Keratinocyte (primary cell): ENCODE results near the gene ITGAE. TPM values are rescaled to one million over a fixed set of nuclear protein-coding genes. Genes with fewer than 3 reads are reported as not detected.

Experiments used
- DNase-seq: peaks from one replicate; pipeline ENCODE4 v3.0.0-alpha.2; 2011; ENCODE audit warnings: low read depth, missing footprints, low spot score
- FAIRE-seq: peaks from 2 replicates; lab custom pipeline; 2011; peaks lifted over from hg19 to GRCh38; lab: Jason Lieb, UNC
- H2AFZ ChIP-seq: 2 replicates; pipeline ENCODE4 v1.6.0; 2012; ENCODE audit warnings: low read length, control low read depth, inconsistent platforms; ENCODE audit not compliant: control insufficient read depth
- H3K27ac ChIP-seq: 2 replicates; pipeline ENCODE4 v1.5.1; 2011; ENCODE audit warnings: low read length; ENCODE audit not compliant: control insufficient read depth, insufficient read depth
- H3K27me3 ChIP-seq: 3 replicates; pipeline ENCODE4 v1.6.0; 2011; ENCODE audit warnings: low read length; ENCODE audit not compliant: control insufficient read depth, insufficient read depth; ENCODE audit errors: extremely low read depth
- H3K36me3 ChIP-seq, 2 experiments: 2 replicates in 1 of 2; 3 replicates in 1 of 2; pipeline ENCODE4 v1.5.1; 2011; ENCODE audit warnings: low read length in 2 of 2, mild to moderate bottlenecking in 1 of 2; ENCODE audit not compliant: control insufficient read depth in 2 of 2, insufficient read depth in 2 of 2; ENCODE audit errors: extremely low read depth in 1 of 2
- H3K4me1 ChIP-seq: 3 replicates; pipeline ENCODE4 v1.5.1; 2011; ENCODE audit warnings: low read length; ENCODE audit not compliant: control insufficient read depth, insufficient read depth; ENCODE audit errors: extremely low read depth
- H3K4me2 ChIP-seq: 3 replicates; pipeline ENCODE4 v1.6.0; 2011; ENCODE audit warnings: low read depth, low read length; ENCODE audit not compliant: control insufficient read depth, insufficient read depth; ENCODE audit errors: extremely low read depth
- H3K4me3 ChIP-seq, 3 experiments: fragments of 200-600 bp in 1 of 3; sonication (generic) in 1 of 3; 2 replicates in 2 of 3; 3 replicates in 1 of 3; pipeline ENCODE4 v1.5.1; 2011 to 2016; ENCODE audit warnings: low read length in 3 of 3, mild to moderate bottlenecking in 3 of 3, control low read depth in 2 of 3, inconsistent platforms in 1 of 3, low read depth in 1 of 3, mixed read lengths in 1 of 3, mixed run types in 1 of 3, moderate library complexity in 1 of 3; ENCODE audit not compliant: control insufficient read depth in 2 of 3, insufficient read depth in 2 of 3; ENCODE audit errors: extremely low read depth in 1 of 3
- H3K79me2 ChIP-seq: 2 replicates; pipeline ENCODE4 v1.6.0; 2012; ENCODE audit warnings: low read length; ENCODE audit not compliant: control insufficient read depth, insufficient read depth
- H3K9ac ChIP-seq: 3 replicates; pipeline ENCODE4 v1.6.0; 2011; ENCODE audit warnings: low read length; ENCODE audit not compliant: control insufficient read depth, insufficient read depth; ENCODE audit errors: extremely low read depth
- H3K9me1 ChIP-seq: 3 replicates; pipeline ENCODE4 v1.6.0; 2011; ENCODE audit warnings: low read length; ENCODE audit not compliant: control insufficient read depth, insufficient read depth; ENCODE audit errors: extremely low read depth
- H3K9me3 ChIP-seq: 2 replicates; pipeline ENCODE4 v1.5.1; 2012; ENCODE audit warnings: low read depth, low read length; ENCODE audit not compliant: control insufficient read depth
- H4K20me1 ChIP-seq: 3 replicates; pipeline ENCODE4 v1.6.0; 2011; ENCODE audit warnings: low read length; ENCODE audit not compliant: control insufficient read depth, insufficient read depth; ENCODE audit errors: extremely low read depth
- EZH2 ChIP-seq: IDR thresholded peaks from one replicate; pipeline ENCODE4 v1.6.1; 2012; ENCODE audit warnings: inconsistent platforms, mild to moderate bottlenecking, low read length, moderate library complexity
- dilution Hi-C: fragments of 300-500 bp; cut with MboI; formaldehyde crosslinking; loops from one replicate; pipeline ENCODE4 v1.7.0; 2020; ENCODE audit warnings: low sequenced_read_pairs; ENCODE audit not compliant: extremely low pct_ligation_motif_present
- polyA plus RNA-seq, 5 experiments: library from polyadenylated mRNA; depleted of rRNA in 3 of 5; stranded (reverse) in 3 of 5; stranded (forward) in 1 of 5; unstranded in 1 of 5; fragments of >200 nt; gene quantifications; 1 replicate in 1 of 5; 2 replicates in 3 of 5; 3 replicates in 1 of 5; pipeline versions ENCODE4 v1.2.1 to v1.2.3, GENCODE V29; 2011 to 2012; ENCODE audit warnings: missing spikeins in 2 of 5, low read depth in 1 of 5, low replicate concordance in 1 of 5
- TF ChIP-seq, protein P1 (sequence below), 3 experiments: IDR thresholded peaks in 1 of 3; conservative IDR thresholded peaks in 1 of 3; optimal IDR thresholded peaks in 1 of 3; 2 replicates in 2 of 3; 3 replicates in 1 of 3; pipeline versions ENCODE3 to v1.5.1; 2011; ENCODE audit warnings: low read length in 3 of 3, mild to moderate bottlenecking in 3 of 3, moderate library complexity in 2 of 3, control low read depth in 1 of 3, inconsistent platforms in 1 of 3; ENCODE audit not compliant: insufficient read depth in 2 of 3; ENCODE audit errors: extremely low read depth in 1 of 3

The ITGAE gene
- polyA plus RNA-seq, 1 donor (not counting 4 experiments of a cell fraction or from before 2014, with no cell fraction given), result 66.6 TPM

DNA sequence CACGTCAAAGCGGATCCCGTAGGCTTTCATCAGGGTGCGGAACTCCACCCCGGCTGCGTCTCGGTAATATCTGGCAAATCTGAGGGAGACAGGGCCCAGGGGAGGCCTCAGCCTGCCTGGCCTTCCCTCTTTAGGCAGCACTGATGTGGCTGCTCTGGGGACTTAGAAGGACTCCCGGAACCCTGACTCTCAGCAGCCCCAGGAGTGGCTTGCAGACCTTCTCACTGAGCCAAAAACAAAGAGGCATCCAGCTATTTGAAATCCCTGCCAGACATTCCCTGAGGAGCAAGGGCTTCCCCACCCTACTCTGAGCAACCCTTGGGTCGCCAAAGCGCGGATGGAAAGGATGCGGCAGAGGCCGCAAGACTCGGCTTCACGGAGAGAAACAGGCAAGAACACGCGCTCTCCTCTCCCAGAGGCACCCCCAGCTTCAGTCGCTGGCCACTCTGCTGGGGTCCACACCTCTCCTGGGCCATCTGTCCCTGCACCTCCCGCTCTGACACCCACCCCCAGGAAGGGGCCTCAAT is 112.9 kb downstream of the ITGAE start:
- Histone ChIP-seq H3K27ac (no peak overlapping the region), H3K4me1 (no peaks in the 10 kb centered on the region), H4K20me1 (no peaks in the 10 kb centered on the region), H2AFZ (no peak overlapping the region), H3K79me2 (no peaks in the 10 kb centered on the region), H3K4me3 (no peak overlapping the region), H3K9ac (no peak overlapping the region), H3K4me2 (no peak overlapping the region), H3K9me3 (no peaks in the 10 kb centered on the region), H3K9me1 (no peaks in the 10 kb centered on the region), H3K36me3 (no peaks in the 10 kb centered on the region), H3K27me3 (peaks cover 15% of the 10 kb centered on the region)
- TF ChIP-seq EZH2, result no peak
- TF ChIP-seq, protein P1, sequence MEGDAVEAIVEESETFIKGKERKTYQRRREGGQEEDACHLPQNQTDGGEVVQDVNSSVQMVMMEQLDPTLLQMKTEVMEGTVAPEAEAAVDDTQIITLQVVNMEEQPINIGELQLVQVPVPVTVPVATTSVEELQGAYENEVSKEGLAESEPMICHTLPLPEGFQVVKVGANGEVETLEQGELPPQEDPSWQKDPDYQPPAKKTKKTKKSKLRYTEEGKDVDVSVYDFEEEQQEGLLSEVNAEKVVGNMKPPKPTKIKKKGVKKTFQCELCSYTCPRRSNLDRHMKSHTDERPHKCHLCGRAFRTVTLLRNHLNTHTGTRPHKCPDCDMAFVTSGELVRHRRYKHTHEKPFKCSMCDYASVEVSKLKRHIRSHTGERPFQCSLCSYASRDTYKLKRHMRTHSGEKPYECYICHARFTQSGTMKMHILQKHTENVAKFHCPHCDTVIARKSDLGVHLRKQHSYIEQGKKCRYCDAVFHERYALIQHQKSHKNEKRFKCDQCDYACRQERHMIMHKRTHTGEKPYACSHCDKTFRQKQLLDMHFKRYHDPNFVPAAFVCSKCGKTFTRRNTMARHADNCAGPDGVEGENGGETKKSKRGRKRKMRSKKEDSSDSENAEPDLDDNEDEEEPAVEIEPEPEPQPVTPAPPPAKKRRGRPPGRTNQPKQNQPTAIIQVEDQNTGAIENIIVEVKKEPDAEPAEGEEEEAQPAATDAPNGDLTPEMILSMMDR (optimal IDR thresholded peaks at IDR 0.05 in 1 of 3, IDR thresholded peaks at IDR 0.05 in 1 of 3, conservative IDR thresholded peaks at IDR 0.05 in 1 of 3; ENCODE audit: extremely low read depth in 1 of 3, insufficient read depth in 2 of 3, low read length in 3 of 3), result no peak
- dilution Hi-C loops, result no loop called here
- FAIRE-seq (no peak), DNase-seq (no peak)

GRCh38 chr17:3685174-3685573 is 115.8 kb downstream of the ITGAE start:
- no peaks in the 10 kb centered on the region for H3K79me2 ChIP-seq
- FAIRE-seq (no peak), DNase-seq (no peak)
- no peak overlapping the region for H2AFZ ChIP-seq
- H3K9me1 ChIP-seq, result no peaks in the 10 kb centered on the region
- no peaks in the 10 kb centered on the region for H3K9me3 ChIP-seq
- H4K20me1 ChIP-seq, result no peaks in the 10 kb centered on the region
- no peak for TF ChIP-seq EZH2
- TF ChIP-seq, protein P1 (optimal IDR thresholded peaks at IDR 0.05 in 1 of 3, IDR thresholded peaks at IDR 0.05 in 1 of 3, conservative IDR thresholded peaks at IDR 0.05 in 1 of 3; ENCODE audit: extremely low read depth in 1 of 3, insufficient read depth in 2 of 3, low read length in 3 of 3), result no peak
- no peaks in the 10 kb centered on the region for H3K36me3 ChIP-seq
- dilution Hi-C loops, result no loop called here
- no peak overlapping the region for H3K4me3 ChIP-seq
- no peak overlapping the region for H3K9ac ChIP-seq
- peak overlapping the region; percentile 22 for H3K4me2 ChIP-seq
- H3K27ac ChIP-seq, result no peak overlapping the region
- no peaks in the 10 kb centered on the region for H3K4me1 ChIP-seq
- peaks cover 15% of the 10 kb centered on the region for H3K27me3 ChIP-seq
